Kidney glomerular epithelial cell (primary cell): Measurements from ENCODE around the gene TUBB.
"Not testable (repeated sequence)": the region's sequence is repeated elsewhere in the genome, so short reads cannot be mapped to it uniquely, and the experiment has no call there.

Experiments used
- DNase-seq: peaks from one replicate; lab custom pipeline; 2025; lab: John Stamatoyannopoulos, UW

Gene TUBB

DNA sequence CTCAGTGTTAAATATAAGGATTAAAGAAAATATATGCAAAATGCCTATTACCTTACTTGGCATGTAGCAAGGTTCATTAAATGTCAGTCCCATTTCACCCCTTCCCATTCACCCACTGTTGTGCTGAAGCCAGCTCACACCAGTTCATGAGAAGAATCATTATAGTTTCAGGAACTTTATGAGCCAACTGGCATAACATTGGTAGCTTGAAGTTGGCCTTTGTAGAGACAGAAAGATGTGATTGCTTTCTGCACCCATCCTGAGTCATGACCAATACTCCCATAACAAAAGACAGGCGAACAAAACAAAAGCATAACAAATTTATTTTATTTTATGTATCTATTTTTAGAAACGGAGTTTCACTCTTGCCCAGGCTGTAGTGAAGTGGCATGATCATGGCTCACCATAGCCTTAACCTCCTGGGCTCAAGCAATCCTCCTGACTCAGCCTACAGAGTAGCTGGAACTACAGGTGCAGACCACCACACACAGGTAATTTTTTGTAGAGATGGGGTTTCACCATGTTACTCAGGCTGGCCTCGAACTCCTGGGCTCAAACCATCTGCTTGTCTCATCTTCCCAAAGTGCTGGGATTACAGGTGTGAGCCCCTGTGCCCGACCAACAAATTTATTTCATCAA is 41.8 kb downstream of the TUBB start:
- DNase-seq = no peak

DNA sequence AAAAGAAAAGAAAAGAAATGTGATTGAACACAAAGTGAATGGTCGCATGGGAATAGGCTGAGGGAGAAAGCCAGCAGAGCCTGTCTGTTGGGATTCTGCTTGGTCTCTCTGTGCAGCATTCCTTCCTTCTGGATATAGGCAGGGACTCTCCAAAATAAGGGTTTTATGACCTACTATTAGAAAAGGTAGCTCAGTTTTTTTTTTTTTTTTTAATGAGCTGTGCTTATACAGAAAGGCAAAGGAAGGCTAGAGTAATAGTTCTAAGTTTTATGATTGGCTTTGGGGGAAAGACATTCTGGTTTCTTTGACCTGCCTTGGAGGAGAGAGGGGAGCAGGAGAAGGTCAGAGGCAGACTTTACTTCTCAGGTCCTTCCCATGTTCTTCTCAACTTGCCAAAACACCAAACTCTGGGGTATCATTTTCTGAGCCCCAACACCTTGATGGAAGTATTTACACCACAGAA is 43.0 kb downstream of the TUBB start:
- DNase-seq = no peak

DNA sequence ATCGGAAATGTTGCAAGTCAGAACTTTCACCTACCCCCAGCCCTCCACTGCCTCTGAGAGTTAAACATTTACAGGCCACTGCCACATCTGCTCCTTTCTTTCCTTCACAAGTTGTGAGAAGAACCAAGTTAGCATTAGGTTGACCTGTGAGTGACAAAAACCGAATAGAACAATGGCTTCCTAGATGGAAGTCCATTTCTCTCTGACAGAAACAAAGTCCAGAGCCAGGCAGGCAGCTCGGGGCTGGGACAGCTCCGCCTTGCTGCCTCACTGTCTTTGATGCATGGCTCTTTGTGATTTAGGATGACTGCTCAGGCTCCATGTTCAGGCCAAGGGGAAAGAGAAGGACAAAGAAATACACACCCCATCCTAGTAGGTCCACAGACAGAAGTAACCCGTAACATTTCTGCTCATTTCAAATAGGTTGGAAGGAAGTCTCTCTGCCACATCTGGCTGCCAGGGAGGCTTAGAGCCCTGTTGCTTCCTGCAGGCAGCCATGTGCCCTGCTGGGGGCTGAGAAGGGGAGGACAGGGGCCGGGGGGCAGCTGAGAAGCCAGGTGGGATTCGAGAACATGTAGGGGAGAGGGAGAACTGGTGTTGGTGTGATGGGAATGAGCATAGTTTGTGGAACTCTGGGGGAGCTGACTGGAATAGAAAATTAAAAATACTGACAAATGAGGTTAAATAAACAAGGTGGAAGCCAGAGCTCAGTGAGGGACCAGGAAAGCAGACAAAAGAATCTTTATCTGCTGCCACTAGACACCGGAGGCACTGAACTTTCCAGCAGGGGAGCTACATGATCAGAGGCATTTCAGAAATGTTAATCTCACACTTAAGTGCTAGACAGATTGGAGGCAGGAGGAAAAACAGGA is 43.7 kb downstream of the TUBB start:
- peak; percentile 95 for DNase-seq

DNA sequence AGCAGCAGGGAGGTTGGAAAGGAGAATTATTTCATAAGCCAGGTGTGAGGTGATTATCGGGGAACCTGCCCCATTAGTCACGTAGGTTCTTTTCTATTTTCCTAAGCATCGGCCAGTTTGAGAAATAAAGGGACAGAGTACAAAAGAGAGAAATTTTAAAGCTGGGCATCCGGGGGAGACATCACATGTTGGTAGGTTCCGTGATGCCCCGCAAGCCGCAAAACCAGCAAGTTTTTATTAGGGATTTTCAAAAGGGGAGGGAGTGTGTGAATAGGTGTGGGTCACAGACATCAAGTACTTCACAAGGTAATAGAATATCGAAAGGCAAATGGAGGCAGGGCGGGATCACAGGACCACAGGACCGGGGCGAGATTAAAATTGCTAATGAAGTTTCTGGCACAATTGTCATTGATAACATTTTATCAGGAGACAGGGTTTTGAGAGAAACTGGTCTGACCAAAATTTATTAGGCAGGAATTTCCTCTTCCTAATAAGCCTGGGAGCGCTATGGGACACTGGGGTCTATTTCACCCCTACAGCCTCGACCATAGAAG is 44.4 kb downstream of the TUBB start:
- DNase-seq = not testable (repeated sequence)

DNA sequence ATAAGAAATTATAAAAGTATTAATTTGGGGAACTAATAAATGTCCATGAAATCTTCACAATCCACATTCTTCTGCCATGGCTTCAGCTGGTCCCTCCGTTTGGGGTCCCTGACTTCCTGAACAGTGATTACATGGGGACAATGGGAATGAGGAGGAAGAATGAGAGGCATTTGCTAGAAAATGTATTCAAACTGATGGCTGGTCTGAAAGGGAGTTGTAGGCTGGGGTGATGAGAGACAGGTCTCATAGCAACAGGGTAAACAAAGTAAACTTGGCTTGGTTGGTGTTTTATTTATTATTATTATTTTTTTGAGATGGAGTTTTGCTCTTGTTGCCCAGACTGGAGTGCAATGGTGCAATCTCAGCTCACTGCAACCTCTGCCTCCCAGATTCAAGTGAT is 45.3 kb downstream of the TUBB start:
- DNase-seq = not testable (repeated sequence)

DNA sequence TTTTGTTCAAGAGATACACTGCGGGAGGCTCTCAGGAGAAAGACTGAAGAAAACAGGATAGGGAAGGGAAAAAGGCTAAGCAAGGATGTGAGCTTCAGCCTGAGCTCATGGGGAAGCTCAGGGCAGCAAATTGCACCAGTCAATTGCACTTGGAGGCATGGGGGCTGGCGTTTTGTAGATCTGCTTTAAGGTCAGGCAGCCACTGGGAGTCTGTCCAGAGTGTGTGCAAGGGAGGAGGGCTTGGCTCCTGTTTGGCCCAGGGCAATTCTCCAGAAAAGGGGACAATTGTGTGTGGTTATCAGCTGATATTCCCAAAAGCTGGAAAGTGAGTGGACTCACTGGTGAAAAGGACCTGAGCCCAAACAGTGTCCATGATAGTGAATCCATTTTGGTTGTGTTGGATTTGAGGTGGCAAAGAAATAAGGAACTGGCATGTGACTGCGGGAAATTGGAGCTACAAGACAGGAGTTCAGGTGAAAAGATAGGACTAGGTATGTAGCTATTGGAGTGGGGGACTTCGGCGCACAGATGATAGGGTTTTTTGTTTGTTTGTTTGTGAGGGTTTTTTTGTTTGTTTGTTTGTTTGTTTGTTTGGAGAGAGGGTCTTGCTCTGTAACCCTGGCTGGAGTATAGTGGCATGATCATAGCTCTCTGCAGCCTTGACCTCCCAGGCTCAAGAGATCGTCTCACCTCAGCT is 46.5 kb downstream of the TUBB start:
- no peak for DNase-seq

DNA sequence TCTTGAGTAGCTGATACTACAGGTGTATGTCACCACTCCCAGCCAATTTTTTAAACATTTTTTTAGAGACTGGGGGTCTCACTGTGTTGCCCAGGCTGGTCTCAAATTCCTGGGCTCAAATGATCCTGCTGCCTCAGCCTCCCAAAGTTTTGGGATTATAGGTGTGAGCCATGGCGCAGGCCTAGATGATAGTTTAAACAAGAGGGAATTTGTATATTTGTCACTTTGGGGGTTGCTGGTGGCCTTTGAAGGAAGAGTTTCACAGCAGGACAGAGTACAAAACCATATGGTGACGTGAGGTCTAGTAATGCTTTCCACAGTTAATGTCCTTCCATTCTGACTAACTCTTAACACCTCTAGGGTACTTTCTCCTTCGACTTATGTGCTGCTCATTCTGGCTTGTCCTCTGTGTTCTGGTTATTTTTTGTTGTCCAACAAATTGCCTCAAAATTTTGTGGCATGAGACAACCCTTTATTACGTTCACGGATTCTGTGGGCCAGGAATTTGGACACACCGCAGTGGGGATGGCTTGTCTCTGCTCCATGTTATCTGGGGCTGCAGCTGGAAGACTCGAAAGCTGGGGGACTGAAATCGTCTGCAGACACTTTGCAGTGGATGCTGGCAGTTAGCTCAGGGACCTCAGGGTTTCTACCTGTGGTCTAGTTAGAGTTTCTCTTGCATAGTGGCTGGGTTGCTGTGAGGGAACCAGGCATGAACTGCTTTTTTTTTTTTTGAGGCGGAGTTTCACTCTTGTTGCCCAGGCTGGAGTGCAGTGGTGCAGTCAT is 47.2 kb downstream of the TUBB start:
- no peak for DNase-seq

DNA sequence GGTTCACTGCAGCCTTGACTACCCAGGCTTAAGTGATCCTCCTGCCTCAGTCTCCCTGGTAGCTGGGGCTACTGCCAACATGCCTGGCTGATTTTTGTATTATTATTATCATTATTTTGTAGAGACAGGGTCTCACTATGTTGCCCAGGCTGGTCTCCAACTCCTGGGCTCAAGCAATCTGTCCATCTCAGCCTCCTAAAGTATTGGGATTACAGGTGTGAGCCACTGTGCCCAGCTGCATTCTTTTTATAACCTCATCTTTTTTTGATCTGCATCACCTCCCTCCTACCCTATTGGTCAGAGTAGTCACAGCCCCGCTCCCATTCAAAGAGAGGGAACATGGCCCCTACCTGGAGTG is 47.8 kb downstream of the TUBB start:
- no peak for DNase-seq

DNA sequence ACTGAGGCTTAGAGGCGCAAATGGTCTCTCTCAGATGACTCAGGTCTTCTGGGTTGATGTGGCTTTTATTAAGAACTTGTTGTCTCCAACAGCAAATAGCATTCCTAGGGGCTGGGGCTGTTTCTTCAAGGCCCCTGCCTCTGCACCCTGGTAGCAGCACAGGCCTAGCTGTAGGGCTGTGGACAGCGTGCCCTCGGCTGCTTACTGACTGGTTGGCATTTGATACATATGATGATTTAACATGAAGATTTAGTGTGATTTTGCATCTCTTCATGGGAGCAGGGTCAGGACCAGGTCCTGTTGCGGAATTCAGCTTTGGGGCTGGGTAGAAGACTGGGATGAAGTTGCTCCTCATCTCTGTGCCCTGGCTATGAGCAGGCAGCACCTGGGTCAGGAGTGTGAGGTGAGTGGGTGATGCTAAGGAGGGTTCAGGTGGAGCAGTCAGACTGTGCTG is 48.5 kb downstream of the TUBB start:
- no peak for DNase-seq

DNA sequence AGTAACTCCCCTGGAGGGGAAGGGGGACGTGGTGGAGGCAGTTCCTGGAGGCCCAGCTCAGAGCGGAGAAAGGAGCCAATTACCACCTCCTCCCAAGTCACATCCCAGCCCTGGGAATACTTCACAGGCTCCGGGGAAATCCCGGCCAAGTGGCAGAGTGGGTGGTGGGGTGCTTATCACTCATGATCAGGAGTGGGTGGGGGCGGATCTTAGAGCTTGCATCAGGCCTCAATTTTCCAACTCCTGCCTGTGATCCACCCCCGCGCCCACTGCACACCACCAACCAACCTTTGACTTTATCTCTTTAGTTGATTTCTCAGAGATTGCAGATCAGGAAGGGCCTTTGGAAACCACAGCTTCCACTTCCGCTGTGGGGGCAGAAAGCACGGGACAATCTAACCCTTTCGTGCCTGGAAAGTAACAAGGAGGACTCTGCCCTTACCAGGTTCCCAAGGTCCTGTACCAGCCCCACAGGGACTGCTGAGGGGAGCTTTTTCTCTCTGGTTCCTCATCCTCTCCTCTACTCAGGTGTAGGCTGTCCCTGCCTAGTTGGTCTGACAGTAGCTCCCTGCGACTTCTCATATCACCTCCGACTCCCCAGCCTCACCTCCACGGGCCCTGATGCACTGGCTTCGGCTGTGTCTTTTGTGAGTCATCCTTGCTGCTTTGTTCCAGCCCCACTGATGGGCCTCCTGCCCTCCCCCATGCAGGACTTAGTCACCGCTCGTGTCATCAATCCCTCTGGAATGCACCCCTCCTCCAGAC is 49.1 kb downstream of the TUBB start:
- DNase-seq = peak; percentile 98

DNA sequence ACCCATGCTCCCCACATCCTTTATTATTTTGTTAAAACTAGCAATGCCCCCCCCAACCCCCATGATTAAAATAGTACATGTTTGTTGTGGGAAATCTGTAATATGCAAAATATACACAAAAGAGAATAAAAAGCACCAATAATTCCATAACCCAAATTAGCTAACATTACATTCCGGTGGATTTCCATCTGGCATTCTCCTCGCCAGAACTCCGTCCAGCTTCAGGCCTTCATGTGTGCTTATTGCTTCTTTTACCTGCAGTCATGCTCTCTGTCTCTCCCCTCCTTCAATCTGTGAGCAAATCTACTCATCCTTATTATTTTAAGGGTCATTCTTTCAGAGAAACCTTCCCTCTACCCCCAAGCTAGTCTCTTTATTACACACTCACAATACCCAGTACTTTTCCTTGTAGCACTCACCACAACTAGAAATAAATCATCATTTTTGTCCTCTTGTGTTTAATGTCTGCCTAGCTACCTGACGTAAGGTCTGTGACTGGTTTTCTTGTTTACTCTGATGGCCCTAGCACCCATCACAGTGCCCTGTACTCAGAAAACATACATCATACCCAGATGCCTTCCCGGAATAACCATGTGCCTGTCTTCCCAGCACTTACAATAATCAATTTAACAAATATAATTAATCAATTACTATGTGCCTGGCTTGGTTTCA is 49.8 kb downstream of the TUBB start:
- DNase-seq = peak; percentile 82

DNA sequence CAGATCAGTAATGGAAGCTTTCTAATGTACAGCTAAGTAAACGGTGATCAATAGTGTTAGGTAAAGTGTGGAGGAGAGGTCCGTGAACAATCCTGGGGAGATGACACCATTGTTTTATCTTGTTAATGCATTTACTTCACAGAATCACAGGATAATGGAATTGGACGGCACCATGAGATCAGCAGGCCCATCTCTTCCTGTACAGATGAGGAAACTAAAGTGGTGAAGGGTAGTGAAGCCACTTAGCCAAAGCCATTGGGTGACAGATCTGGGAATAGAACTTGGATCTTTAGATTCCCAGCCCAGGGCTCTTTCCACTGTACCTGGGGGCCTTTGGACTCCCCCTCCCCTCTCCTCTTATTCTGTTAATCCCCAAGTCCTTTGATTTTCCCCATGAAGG is 50.4 kb downstream of the TUBB start:
- DNase-seq = no peak

DNA sequence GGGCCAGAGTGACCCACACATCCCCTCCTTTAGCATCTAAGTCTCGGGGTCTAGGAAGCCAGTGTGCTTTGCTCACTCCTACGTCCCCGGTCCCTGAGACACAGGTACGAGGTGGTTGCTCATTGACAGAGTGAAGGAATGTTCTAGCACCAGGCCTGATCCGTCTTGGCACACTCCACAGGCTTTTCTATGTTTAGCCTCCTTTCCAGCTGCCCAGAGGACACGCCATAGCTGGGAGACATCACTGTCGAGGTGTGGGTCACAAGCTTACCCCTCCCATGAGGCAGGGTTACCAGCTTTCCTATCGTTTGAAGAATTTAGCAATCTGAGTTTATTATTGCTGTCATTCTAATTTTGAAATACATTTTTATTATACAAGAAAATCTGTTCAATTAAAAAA is 54.5 kb downstream of the TUBB start:
- DNase-seq = no peak
